Hepatocyte (in vitro differentiated cells): Measurements from ENCODE around the gene SEC14L2. TPM values are rescaled to one million over a fixed set of nuclear protein-coding genes. Genes with fewer than 3 reads are reported as not detected.

Source experiments
- DNase-seq: peaks from one replicate; pipeline ENCODE4 v3.0.0-alpha.2; 2016; ENCODE audit warnings: low spot score
- H2AFZ ChIP-seq: fragments of 200-600 bp; sonication (generic); 2 replicates; pipeline ENCODE4 v1.6.0; 2016; ENCODE audit warnings: antibody characterized with exemption, mild to moderate bottlenecking
- H3K27ac ChIP-seq: fragments of 200-600 bp; sonication (generic); 2 replicates; pipeline ENCODE4 v1.5.1; 2016; ENCODE audit warnings: mild to moderate bottlenecking
- H3K27me3 ChIP-seq: fragments of 200-600 bp; sonication (generic); 2 replicates; pipeline ENCODE4 v1.6.1; 2016
- H3K36me3 ChIP-seq: fragments of 200-600 bp; sonication (generic); replicated peaks from 2 replicates; pipeline ENCODE4 v1.5.1; 2016; ENCODE audit warnings: low read depth; ENCODE audit not compliant: insufficient read depth
- H3K4me1 ChIP-seq: fragments of 200-600 bp; sonication (generic); 2 replicates; pipeline ENCODE4 v1.5.1; 2016; ENCODE audit warnings: mild to moderate bottlenecking, moderate library complexity; ENCODE audit not compliant: insufficient read depth
- H3K4me2 ChIP-seq: fragments of 200-600 bp; sonication (generic); 2 replicates; pipeline ENCODE4 v1.6.0; 2016
- H3K4me3 ChIP-seq: fragments of 200-600 bp; sonication (generic); 2 replicates; pipeline ENCODE4 v1.5.1; 2016; ENCODE audit warnings: mild to moderate bottlenecking
- H3K79me2 ChIP-seq: fragments of 200-600 bp; sonication (generic); 2 replicates; pipeline ENCODE4 v1.6.0; 2017; ENCODE audit warnings: mild to moderate bottlenecking
- H3K9me2 ChIP-seq: fragments of 200-600 bp; sonication (generic); replicated peaks from 2 replicates; pipeline ENCODE4 v1.6.0; 2017; ENCODE audit warnings: mild to moderate bottlenecking; ENCODE audit not compliant: insufficient read depth
- H3K9me3 ChIP-seq: fragments of 200-600 bp; sonication (generic); 2 replicates; pipeline ENCODE4 v1.5.1; 2016; ENCODE audit warnings: low read depth, mild to moderate bottlenecking
- H4K20me1 ChIP-seq: fragments of 200-600 bp; sonication (generic); 2 replicates; pipeline ENCODE4 v1.6.0; 2016; ENCODE audit warnings: mild to moderate bottlenecking; ENCODE audit not compliant: insufficient read depth, poor library complexity, severe bottlenecking
- CTCF ChIP-seq: fragments of 200-600 bp; sonication (generic); IDR thresholded peaks from 2 replicates; pipeline ENCODE4 v1.5.1; 2016; ENCODE audit warnings: antibody characterized with exemption, mild to moderate bottlenecking; ENCODE audit not compliant: poor library complexity
- EZH2 ChIP-seq: fragments of 200-600 bp; sonication (generic); IDR thresholded peaks from 2 replicates; pipeline ENCODE4 v1.6.1; 2016; ENCODE audit warnings: antibody characterized with exemption, mild to moderate bottlenecking, borderline replicate concordance
- EZH2phosphoT487 ChIP-seq: fragments of 200-600 bp; sonication (generic); IDR thresholded peaks from one replicate; pipeline ENCODE4 v1.6.1; 2018; ENCODE audit warnings: antibody characterized with exemption, mild to moderate bottlenecking, low read depth, moderate library complexity; ENCODE audit not compliant: unreplicated experiment, severe bottlenecking
- WGBS: methylation state at CpG from one replicate; pipeline ENCODE4 v1.1.6; 2016; ENCODE audit warnings: low lambda C conversion rate; ENCODE audit errors: missing lambda C conversion rate; 5-methylcytosine and 5-hydroxymethylcytosine counted together
- polyA plus RNA-seq: library from polyadenylated mRNA; unstranded; fragments of >200 nt; fragmentation: Nextera tagmentation; extraction: Ambion mirVana; gene quantifications from 2 replicates; pipeline ENCODE4 v1.2.1, GENCODE V29; 2016
- total RNA-seq: library from RNA; depleted of rRNA; stranded (reverse); fragments of >200 nt; gene quantifications from 2 replicates; pipeline ENCODE4 v1.2.3, GENCODE V29; 2014

The SEC14L2 gene
- total and polyA plus RNA-seq, 2 experiments from 2014 or later = 9.9 to 10.9 TPM

GRCh38 chr22:30416403-30416802 is 19.6 kb downstream of the SEC14L2 start:
- DNase-seq = peak; percentile 64

GRCh38 chr22:30416837-30417236 is 20.0 kb downstream of the SEC14L2 start:
- H3K36me3 ChIP-seq = no peaks in the 10 kb centered on the region
- 50% methylated on average over 1 of the region's 1 CpG for WGBS

More at GRCh38 chr22:30416403-30416802, 19.6 kb downstream of the SEC14L2 start:
- H3K4me1 ChIP-seq = peaks cover 50% of the 10 kb centered on the region
- no peaks in the 10 kb centered on the region for H4K20me1 ChIP-seq
- H3K27ac ChIP-seq = peak overlapping the region; percentile 74
- TF ChIP-seq EZH2phosphoT487 = no peak
- TF ChIP-seq CTCF = no peak
- no peak for TF ChIP-seq EZH2
- H3K4me2 ChIP-seq = peak overlapping the region; percentile 21
- WGBS = 61% methylated on average over 2 of the region's 2 CpGs
- no peaks in the 10 kb centered on the region for H3K27me3 ChIP-seq
- no peak overlapping the region for H2AFZ ChIP-seq
- no peak overlapping the region for H3K4me3 ChIP-seq
- no peaks in the 10 kb centered on the region for H3K36me3 ChIP-seq
- H3K9me2 ChIP-seq = no peaks in the 10 kb centered on the region
- H3K9me3 ChIP-seq = no peaks in the 10 kb centered on the region
- H3K79me2 ChIP-seq = peaks cover 8% of the 10 kb centered on the region

GRCh38 chr22:30420347-30421125 is 23.7 kb downstream of the SEC14L2 start:
- no peak for TF ChIP-seq CTCF
- no peak for TF ChIP-seq EZH2
- TF ChIP-seq EZH2phosphoT487 = no peak
- no peaks in the 10 kb centered on the region for H3K27me3 ChIP-seq
- 66% methylated on average over 6 of the region's 6 CpGs for WGBS
- no peak overlapping the region for H3K4me3 ChIP-seq
- no peaks in the 10 kb centered on the region for H3K9me3 ChIP-seq
- H4K20me1 ChIP-seq = no peaks in the 10 kb centered on the region
- H3K36me3 ChIP-seq = no peaks in the 10 kb centered on the region
- H3K4me2 ChIP-seq = peak overlapping the region; percentile 80
- no peak overlapping the region for H2AFZ ChIP-seq
- peaks cover 70% of the 10 kb centered on the region for H3K4me1 ChIP-seq
- peak overlapping the region; percentile 97 for H3K27ac ChIP-seq
- no peak for DNase-seq
- no peaks in the 10 kb centered on the region for H3K9me2 ChIP-seq
- H3K79me2 ChIP-seq = peaks cover 8% of the 10 kb centered on the region

More at GRCh38 chr22:30416837-30417236, 20.0 kb downstream of the SEC14L2 start:
- peak overlapping the region; percentile 74 for H3K27ac ChIP-seq
- TF ChIP-seq EZH2 (no peak), CTCF (no peak), EZH2phosphoT487 (no peak)
- no peaks in the 10 kb centered on the region for H3K9me3 ChIP-seq
- H2AFZ ChIP-seq = no peak overlapping the region
- H3K27me3 ChIP-seq = no peaks in the 10 kb centered on the region
- H3K9me2 ChIP-seq = no peaks in the 10 kb centered on the region
- peaks cover 52% of the 10 kb centered on the region for H3K4me1 ChIP-seq
- H3K4me2 ChIP-seq = no peak overlapping the region
- H4K20me1 ChIP-seq = no peaks in the 10 kb centered on the region
- no peak overlapping the region for H3K4me3 ChIP-seq
- no peak for DNase-seq
- peaks cover 8% of the 10 kb centered on the region for H3K79me2 ChIP-seq
